K562 (cell line): ENCODE data around the gene LASP1. TPM values are rescaled to one million over a fixed set of nuclear protein-coding genes. Genes with fewer than 3 reads are reported as not detected.

Experiments
- ATAC-seq: fragments of 200-7000 bp; cut with Tn5 transposase; 3 replicates; pipeline ENCODE4 v1.9.1; 2020; ENCODE audit warnings: moderate library complexity
- BruUV-seq: library from RNA; stranded (reverse); fragments of 400-500 nt; replicated peaks from 2 replicates; lab custom pipeline; 2021; lab: Mats Ljungman, UMichigan
- CTCF ChIA-PET: fragments of 300-600 bp; formaldehyde crosslinking; extraction: SDS; loops from one replicate; lab custom pipeline; 2021; ENCODE audit warnings: low intra/inter-chr PET ratio; lab: Yijun Ruan, JAX
- POLR2A ChIA-PET: fragments of 300-600, 350-650 bp; sonication (Branson Sonifier 250); formaldehyde crosslinking; extraction: SDS; loops from one replicate; lab custom pipeline; 2021; ENCODE audit warnings: antibody characterized with exemption, inconsistent platforms; lab: Yijun Ruan, JAX
- DNase-seq, 4 experiments: peaks; one replicate each; pipeline versions ENCODE4 v3.0.0 to v3.0.0-alpha.2; 2011 to 2018; ENCODE audit warnings: low spot score in 3 of 4, mixed read lengths in 3 of 4; ENCODE audit errors: extremely low read depth in 1 of 4
- FAIRE-seq: peaks from 2 replicates; lab custom pipeline; 2011; peaks lifted over from hg19 to GRCh38; lab: Jason Lieb, UNC
- H2AFZ ChIP-seq: 2 replicates; pipeline ENCODE4 v1.6.0; 2011; ENCODE audit warnings: low read depth, low read length, control low read depth, inconsistent platforms
- H3K27ac ChIP-seq: fragments of 200-600 bp; 3 replicates; pipeline ENCODE4 v1.8.0; 2011; ENCODE audit warnings: low read depth, mild to moderate bottlenecking, control low read depth, inconsistent platforms, low read length, moderate library complexity, mixed read lengths; ENCODE audit errors: extremely low read depth
- H3K27me3 ChIP-seq, 2 experiments: fragments of 300-600 bp in 1 of 2; 2 replicates in 1 of 2; 3 replicates in 1 of 2; pipeline versions ENCODE4 v1.6.0 to v1.8.0; 2011; ENCODE audit warnings: inconsistent platforms in 2 of 2, low read length in 2 of 2, mild to moderate bottlenecking in 1 of 2, mixed read lengths in 1 of 2, moderate library complexity in 1 of 2; ENCODE audit not compliant: control insufficient read depth in 2 of 2, insufficient read depth in 2 of 2
- H3K36me3 ChIP-seq: fragments of 300-600 bp; 3 replicates; pipeline ENCODE4 v1.8.0; 2011; ENCODE audit warnings: mild to moderate bottlenecking, low read length, inconsistent platforms; ENCODE audit not compliant: control insufficient read depth, insufficient read depth
- H3K4me1 ChIP-seq, 2 experiments: fragments of 200-600 bp in 1 of 2; replicated peaks in 1 of 2; 2 replicates in 1 of 2; 3 replicates in 1 of 2; pipeline versions ENCODE4 v1.5.1 to v1.8.0; 2011; ENCODE audit warnings: inconsistent platforms in 2 of 2, low read length in 2 of 2, mild to moderate bottlenecking in 1 of 2, mixed read lengths in 1 of 2, moderate library complexity in 1 of 2; ENCODE audit not compliant: control insufficient read depth in 2 of 2, insufficient read depth in 2 of 2
- H3K4me2 ChIP-seq: 2 replicates; pipeline ENCODE4 v1.6.1; 2011; ENCODE audit warnings: low read length, control low read depth, inconsistent platforms, mixed read lengths; ENCODE audit not compliant: insufficient read depth
- H3K4me3 ChIP-seq: fragments of 200-600 bp; sonication (generic), shearing (Covaris generic); 2 replicates; pipeline ENCODE4 v1.5.1; 2016; ENCODE audit warnings: control low read depth, inconsistent platforms
- H3K79me2 ChIP-seq: fragments of 200-600 bp; 3 replicates; pipeline ENCODE4 v1.8.0; 2011; ENCODE audit warnings: low read length, inconsistent platforms; ENCODE audit not compliant: control insufficient read depth, insufficient read depth
- H3K9ac ChIP-seq, 2 experiments: 2 replicates each; pipeline versions ENCODE4 v1.6.0 to v1.6.1; 2011; ENCODE audit warnings: low read depth in 2 of 2, low read length in 2 of 2, control low read depth in 1 of 2, inconsistent platforms in 1 of 2, mild to moderate bottlenecking in 1 of 2, mixed read lengths in 1 of 2; ENCODE audit not compliant: insufficient read depth in 1 of 2
- H3K9me1 ChIP-seq: one replicate; pipeline ENCODE4 v1.6.0; 2011; ENCODE audit warnings: inconsistent platforms, mild to moderate bottlenecking, low read length, moderate library complexity; ENCODE audit not compliant: control insufficient read depth, insufficient read depth
- H3K9me3 ChIP-seq: replicated peaks from 2 replicates; pipeline ENCODE4 v1.5.1; 2011; ENCODE audit warnings: low read depth, low read length, inconsistent platforms; ENCODE audit not compliant: control insufficient read depth, insufficient read depth
- H4K20me1 ChIP-seq: replicated peaks from 2 replicates; pipeline ENCODE4 v1.6.1; 2011; ENCODE audit warnings: low read length, inconsistent platforms, mixed read lengths; ENCODE audit not compliant: control insufficient read depth, insufficient read depth
- CBFA2T3 ChIP-seq: fragments of 450-650 bp; IDR thresholded peaks from 2 replicates; pipeline ENCODE4 v1.6.1; 2017
- CXXC5 ChIP-seq: fragments of 250-450 bp; sonication (Bioruptor Pico); IDR thresholded peaks from 2 replicates; pipeline ENCODE4 v1.8.0; 2022; ENCODE audit warnings: inconsistent platforms, mild to moderate bottlenecking, moderate library complexity
- E2F3 ChIP-seq: fragments of 250-450 bp; sonication (Bioruptor Pico); IDR thresholded peaks from 2 replicates; pipeline ENCODE4 v1.4.0; 2020; ENCODE audit warnings: mild to moderate bottlenecking
- EP300 ChIP-seq: IDR thresholded peaks from 2 replicates; pipeline ENCODE4 v1.6.1; 2012; ENCODE audit warnings: low read length, improper control_type of control experiment
- HDAC3 ChIP-seq: fragments of 450-650 bp; IDR thresholded peaks from 2 replicates; pipeline ENCODE4 v1.6.1; 2018; ENCODE audit warnings: borderline replicate concordance, mild to moderate bottlenecking, moderate library complexity; ENCODE audit not compliant: partially characterized antibody
- HMG20B ChIP-seq: fragments of 250-450 bp; sonication (Bioruptor Pico); IDR thresholded peaks from 2 replicates; pipeline ENCODE4 v1.5.0; 2021; ENCODE audit warnings: mild to moderate bottlenecking
- NFIX ChIP-seq: fragments of 250-450 bp; sonication (Bioruptor Pico); IDR thresholded peaks from 2 replicates; pipeline ENCODE4 v1.4.0; 2020; ENCODE audit warnings: low read depth, mild to moderate bottlenecking, moderate library complexity
- PKNOX1 ChIP-seq: fragments of 450-650 bp; IDR thresholded peaks from 2 replicates; pipeline ENCODE4 v1.6.1; 2016
- POLR2H ChIP-seq: IDR thresholded peaks from 2 replicates; pipeline ENCODE4 v1.6.1; 2016; ENCODE audit warnings: missing genetic modification characterization, low read depth, mild to moderate bottlenecking, control low read depth, missing compliant biosample characterization, moderate library complexity
- POLR3A ChIP-seq: IDR thresholded peaks from 2 replicates; pipeline ENCODE4 v1.6.1; 2011; ENCODE audit warnings: borderline replicate concordance, mild to moderate bottlenecking, moderate library complexity; ENCODE audit not compliant: insufficient read length, insufficient read depth; ENCODE audit errors: extremely low read depth
- SRSF7 ChIP-seq: fragments of 200-400 bp; formaldehyde crosslinking; optimal IDR thresholded peaks from 2 replicates; pipeline ENCODE3; 2017; ENCODE audit warnings: mild to moderate bottlenecking, low read depth, low read length
- TAF15 ChIP-seq: fragments of 200-400 bp; formaldehyde crosslinking; IDR thresholded peaks from 2 replicates; pipeline ENCODE4 v1.6.1; 2017; ENCODE audit warnings: mild to moderate bottlenecking, low read depth, low read length, moderate library complexity
- TCFL5 ChIP-seq: fragments of 250-450 bp; sonication (Bioruptor Pico); conservative IDR thresholded peaks from 2 replicates; pipeline ENCODE4 v1.6.1; 2021; ENCODE audit warnings: mild to moderate bottlenecking, moderate library complexity, matching md5 sums
- ZBTB17 ChIP-seq: fragments of 450-650 bp; formaldehyde crosslinking; IDR thresholded peaks from 2 replicates; pipeline ENCODE4 v1.4.0; 2020; ENCODE audit warnings: mild to moderate bottlenecking
- ZC3H11A ChIP-seq: IDR thresholded peaks from 2 replicates; pipeline ENCODE4 v1.6.1; 2012; ENCODE audit warnings: low read depth, low read length, improper control_type of control experiment
- ZNF134 ChIP-seq: fragments of 250-450 bp; sonication (Bioruptor Pico); conservative IDR thresholded peaks from 2 replicates; pipeline ENCODE4 v1.4.0; 2020
- ZNF224 ChIP-seq: sonication (generic); formaldehyde crosslinking; IDR thresholded peaks from 2 replicates; pipeline ENCODE4 v1.8.0; 2022; ENCODE audit warnings: mild to moderate bottlenecking, missing genetic modification reagents
- ZNF79 ChIP-seq: fragments of 250-450 bp; sonication (Bioruptor Pico); IDR thresholded peaks from 2 replicates; pipeline ENCODE4 v1.4.0; 2020; ENCODE audit warnings: low read depth, mild to moderate bottlenecking, moderate library complexity
- ZSCAN32 ChIP-seq: fragments of 450-650 bp; formaldehyde crosslinking; IDR thresholded peaks from 2 replicates; pipeline ENCODE4 v1.4.0; 2020; ENCODE audit warnings: mild to moderate bottlenecking, moderate library complexity
- ZZZ3 ChIP-seq: fragments of 450-650 bp; IDR thresholded peaks from 2 replicates; pipeline ENCODE4 v1.6.1; 2016; ENCODE audit warnings: antibody characterized with exemption, mild to moderate bottlenecking, moderate library complexity
- WGBS: fragments of 100-300 bp; shearing (Covaris generic); methylation state at CpG from one replicate; pipeline ENCODE4 v1.1.6; 2016; ENCODE audit warnings: low coverage, mixed read lengths; ENCODE audit not compliant: insufficient coverage; ENCODE audit errors: missing lambda C conversion rate; 5-methylcytosine and 5-hydroxymethylcytosine counted together
- in situ Hi-C: fragments of 300-500 bp; cut with MboI; formaldehyde crosslinking; loops from 4 replicates; pipeline ENCODE4 v1.15.0; 2018; ENCODE audit warnings: inconsistent platforms, mixed read lengths
- intact Hi-C: fragments of 100-400 bp; cut with micrococcal nuclease; formaldehyde crosslinking; loops from 2 replicates; pipeline ENCODE4 v1.14.2; 2022
- polyA plus RNA-seq, 8 experiments: library from polyadenylated mRNA; depleted of rRNA in 4 of 8; stranded (reverse) in 5 of 8; unstranded in 3 of 8; fragments of >200 nt; fragmentation: Nextera tagmentation in 2 of 8; fragmentation: Illumina TruSeq in 1 of 8; extraction: Ambion mirVana in 2 of 8; extraction: Trizol in 1 of 8; gene quantifications; 2 replicates each; pipeline versions ENCODE4 v1.2.1 to v1.2.3, GENCODE V29; 2011 to 2014; ENCODE audit warnings: inconsistent platforms in 1 of 8, missing spikeins in 1 of 8
- total RNA-seq, 7 experiments: library from RNA; depleted of rRNA in 6 of 7; stranded (reverse); fragments of >200 nt in 6 of 7; fragmentation: Illumina TruSeq in 2 of 7; extraction: Trizol in 2 of 7; gene quantifications; 2 replicates each; pipeline versions ENCODE4 v1.2.1 to v1.2.3, GENCODE V29; 2011 to 2021; ENCODE audit warnings: low replicate concordance in 1 of 7
- TF ChIP-seq, protein P1 (sequence below), 2 experiments: fragments of 450-650 bp in 1 of 2; sonication (generic) in 1 of 2; formaldehyde crosslinking; conservative IDR thresholded peaks; 2 replicates each; pipeline versions ENCODE4 v1.4.0 to v1.8.1; 2020 to 2022; ENCODE audit warnings: mild to moderate bottlenecking in 1 of 2, missing genetic modification reagents in 1 of 2
- TF ChIP-seq, protein P2 (sequence below): fragments of 250-450 bp; sonication (Bioruptor Pico); IDR thresholded peaks from 2 replicates; pipeline ENCODE4 v1.8.0; 2021; ENCODE audit warnings: borderline replicate concordance, mild to moderate bottlenecking, moderate library complexity; ENCODE audit not compliant: poor library complexity, severe bottlenecking

Gene LASP1
- total and polyA plus RNA-seq, 9 of the 15 experiments (the other 6 are each of a cell fraction or from before 2014, with no cell fraction given): 23.0 to 125 (median 55.3) TPM

DNA sequence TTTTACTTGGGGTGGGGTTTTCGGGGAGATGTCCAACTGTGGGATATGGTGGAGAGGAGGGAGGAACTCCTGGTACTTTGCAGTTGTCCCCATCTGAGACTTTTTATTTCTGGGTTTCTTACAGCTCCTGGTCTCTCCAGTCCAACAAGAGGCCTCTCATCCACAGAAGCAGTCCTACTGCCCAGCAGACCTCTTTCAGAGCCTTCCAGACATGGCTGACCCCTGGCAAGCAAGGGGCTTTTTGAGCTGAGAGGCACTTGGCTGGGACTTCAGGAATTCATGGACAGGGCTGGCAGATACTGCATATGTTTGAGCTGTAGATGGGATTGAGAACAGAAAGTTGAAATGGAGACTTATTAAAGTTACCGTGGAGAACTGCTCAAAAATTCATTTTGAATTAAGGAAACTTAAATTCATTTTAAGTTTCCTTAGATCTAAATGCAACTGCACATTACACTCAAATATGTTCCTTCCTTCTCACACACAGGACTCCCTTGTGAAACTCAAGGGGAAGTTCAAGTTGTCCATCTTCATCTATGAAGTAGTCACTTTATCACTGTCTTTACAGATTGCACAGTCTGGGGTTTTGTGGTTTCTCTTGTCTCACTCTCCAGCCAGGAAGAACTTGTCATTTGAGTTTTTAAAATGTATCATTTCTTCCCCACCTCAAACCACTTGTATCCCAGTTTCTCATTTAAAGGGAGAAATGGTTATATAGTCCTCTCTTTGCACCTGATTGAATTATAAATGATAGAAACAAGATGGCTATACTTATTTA is 56.6 kb downstream of the LASP1 start:
- no TSS peak for BruUV-seq
- ATAC-seq (peak; percentile 79), FAIRE-seq (peak; percentile 69)
- TF ChIP-seq E2F3 (no peak), ZNF134 (CRISPR knock-in tag) (no peak), CXXC5 (no peak), ZSCAN32 (no peak), ZBTB17 (CRISPR knock-in tag) (no peak), HMG20B (no peak), SRSF7 (no peak), POLR2H (no peak), ZNF224 (CRISPR knock-in tag) (no peak), PKNOX1 (peak; percentile 87), CBFA2T3 (peak; percentile 87), HDAC3 (peak; percentile 72), POLR3A (no peak), TCFL5 (no peak), ZNF79 (CRISPR knock-in tag) (no peak), ZZZ3 (no peak), NFIX (CRISPR knock-in tag) (no peak), TAF15 (no peak), ZC3H11A (no peak), EP300 (peak; percentile 44; the same call in 1 of the 2 replicates)
- TF ChIP-seq, protein P1, sequence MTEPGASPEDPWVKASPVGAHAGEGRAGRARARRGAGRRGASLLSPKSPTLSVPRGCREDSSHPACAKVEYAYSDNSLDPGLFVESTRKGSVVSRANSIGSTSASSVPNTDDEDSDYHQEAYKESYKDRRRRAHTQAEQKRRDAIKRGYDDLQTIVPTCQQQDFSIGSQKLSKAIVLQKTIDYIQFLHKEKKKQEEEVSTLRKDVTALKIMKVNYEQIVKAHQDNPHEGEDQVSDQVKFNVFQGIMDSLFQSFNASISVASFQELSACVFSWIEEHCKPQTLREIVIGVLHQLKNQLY (CRISPR knock-in tag; conservative IDR thresholded peaks at IDR 0.05): no peak
- TF ChIP-seq, protein P2, sequence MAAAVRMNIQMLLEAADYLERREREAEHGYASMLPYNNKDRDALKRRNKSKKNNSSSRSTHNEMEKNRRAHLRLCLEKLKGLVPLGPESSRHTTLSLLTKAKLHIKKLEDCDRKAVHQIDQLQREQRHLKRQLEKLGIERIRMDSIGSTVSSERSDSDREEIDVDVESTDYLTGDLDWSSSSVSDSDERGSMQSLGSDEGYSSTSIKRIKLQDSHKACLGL: no peak

More for the DNA sequence above, 56.6 kb downstream of the LASP1 start:
- no peaks in the 10 kb centered on the region for H3K9me1 ChIP-seq
- ChIA-PET POLR2A (interaction anchor here (1.2 kb wide), 1 partner anchor 32 kb away, joined by 4 read pairs; no protein-coding TSS in a partner anchor), CTCF (no interaction called here)
- DNase-seq: peak in 2 of 4 experiments; percentile 64 to 71
- H4K20me1 ChIP-seq: no peaks in the 10 kb centered on the region
- H3K36me3 ChIP-seq: no peaks in the 10 kb centered on the region
- H3K4me1 ChIP-seq: peaks cover 7 to 12% of the 10 kb centered on the region in 2 experiments; a peak in 3 of 5 replicates
- no peaks in the 10 kb centered on the region for H3K79me2 ChIP-seq
- intact Hi-C loops: loop anchor here (5.0 kb wide), 1 partner anchor 54 kb away; the partner anchor contains the start of gene LASP1
- H3K27me3 ChIP-seq: no peaks in the 10 kb centered on the region
- no peak overlapping the region for H3K4me2 ChIP-seq
- in situ Hi-C loops: no loop called here
- H3K9ac ChIP-seq: no peak overlapping the region
- no peak overlapping the region for H3K27ac ChIP-seq
- no peak overlapping the region for H3K4me3 ChIP-seq
- WGBS: 21% methylated on average over 2 of the region's 2 CpGs
- H3K9me3 ChIP-seq: no peaks in the 10 kb centered on the region
- H2AFZ ChIP-seq: no peak overlapping the region
